Glutamatergic neuron (in vitro differentiated cells): ENCODE measurements around the gene ABCA1. TPM values are rescaled to one million over a fixed set of nuclear protein-coding genes. Genes with fewer than 3 reads are reported as not detected.
A peak's percentile ranks its signal among the peaks of the same experiment; 100 is the strongest.
"Not testable (repeated sequence)": the region's sequence is repeated elsewhere in the genome, so short reads cannot be mapped to it uniquely, and the experiment has no call there.

Source experiments
- DNase-seq: peaks from one replicate; pipeline ENCODE4 v3.0.0; 2022
- H3K27ac Mint-ChIP-seq: one replicate; pipeline ENCODE4 v1.8.0; 2020; ENCODE audit warnings: mild to moderate bottlenecking, mixed read lengths, inconsistent platforms; ENCODE audit not compliant: unreplicated experiment
- H3K27me3 Mint-ChIP-seq: one replicate; pipeline ENCODE4 v1.8.0; 2020; ENCODE audit warnings: mild to moderate bottlenecking, moderate library complexity, mixed read lengths, inconsistent platforms; ENCODE audit not compliant: unreplicated experiment
- H3K36me3 Mint-ChIP-seq: one replicate; pipeline ENCODE4 v1.8.0; 2020; ENCODE audit warnings: mild to moderate bottlenecking, mixed read lengths, inconsistent platforms; ENCODE audit not compliant: unreplicated experiment
- H3K4me1 Mint-ChIP-seq: one replicate; pipeline ENCODE4 v1.8.0; 2020; ENCODE audit warnings: mild to moderate bottlenecking, low read depth, mixed read lengths, inconsistent platforms; ENCODE audit not compliant: unreplicated experiment
- H3K4me3 Mint-ChIP-seq: one replicate; pipeline ENCODE4 v1.8.0; 2020; ENCODE audit warnings: mild to moderate bottlenecking, mixed read lengths, inconsistent platforms; ENCODE audit not compliant: unreplicated experiment
- H3K9me3 Mint-ChIP-seq: one replicate; pipeline ENCODE4 v1.8.0; 2020; ENCODE audit warnings: mild to moderate bottlenecking, moderate library complexity, mixed read lengths, inconsistent platforms; ENCODE audit not compliant: unreplicated experiment
- CTCF ChIP-seq: fragments of 200-600 bp; sonication (generic); IDR thresholded peaks from one replicate; pipeline ENCODE4 v1.5.0; 2021; ENCODE audit not compliant: partially characterized antibody, unreplicated experiment
- total RNA-seq: library from RNA; stranded (reverse); fragmentation: NEBNext Ultra II Directional; extraction: Animal tissue kit (Norgen Biotek cat#: 25700); gene quantifications from one replicate; pipeline ENCODE4 v1.2.1, GENCODE V29; 2021; ENCODE audit not compliant: unreplicated experiment

The ABCA1 gene
- total RNA-seq, 1 donor from 2014 or later: 146 TPM

GRCh38 chr9:104960662-104961061 is 32.7 kb upstream of the ABCA1 start:
- H3K27ac Mint-ChIP-seq: peak overlapping the region; percentile 98
- DNase-seq: peak; percentile 17
- H3K9me3 Mint-ChIP-seq: peaks cover 4% of the 10 kb centered on the region
- H3K36me3 Mint-ChIP-seq: no peaks in the 10 kb centered on the region
- no peaks in the 10 kb centered on the region for H3K27me3 Mint-ChIP-seq
- peaks cover 26% of the 10 kb centered on the region for H3K4me1 Mint-ChIP-seq
- H3K4me3 Mint-ChIP-seq: peak overlapping the region; percentile 86
- TF ChIP-seq CTCF: no peak

- H3K4me3 Mint-ChIP-seq: no peak overlapping the region
- TF ChIP-seq CTCF: no peak
- peaks cover 26% of the 10 kb centered on the region for H3K4me1 Mint-ChIP-seq
- no peak overlapping the region for H3K27ac Mint-ChIP-seq
- H3K9me3 Mint-ChIP-seq: peaks cover 4% of the 10 kb centered on the region
- no peak for DNase-seq
- no peaks in the 10 kb centered on the region for H3K36me3 Mint-ChIP-seq
- no peaks in the 10 kb centered on the region for H3K27me3 Mint-ChIP-seq
Measured at GRCh38 chr9:104958751-104959150, 30.8 kb upstream of the ABCA1 start.

GRCh38 chr9:104958006-104958405 is 30.1 kb upstream of the ABCA1 start:
- not testable (repeated sequence) for H3K9me3 Mint-ChIP-seq, H3K36me3 Mint-ChIP-seq, H3K27me3 Mint-ChIP-seq, H3K27ac Mint-ChIP-seq, H3K4me3 Mint-ChIP-seq, DNase-seq
- peaks cover 26% of the 10 kb centered on the region for H3K4me1 Mint-ChIP-seq

GRCh38 chr9:104951487-104951886 is 23.5 kb upstream of the ABCA1 start:
- TF ChIP-seq CTCF: no peak
- no peak overlapping the region for H3K4me3 Mint-ChIP-seq
- DNase-seq: no peak
- H3K9me3 Mint-ChIP-seq: no peaks in the 10 kb centered on the region
- peaks cover 1% of the 10 kb centered on the region for H3K4me1 Mint-ChIP-seq
- H3K27me3 Mint-ChIP-seq: peaks cover 2% of the 10 kb centered on the region
- no peaks in the 10 kb centered on the region for H3K36me3 Mint-ChIP-seq
- H3K27ac Mint-ChIP-seq: no peak overlapping the region

- peaks cover 2% of the 10 kb centered on the region for H3K27me3 Mint-ChIP-seq
- H3K9me3 Mint-ChIP-seq: no peaks in the 10 kb centered on the region
- H3K4me3 Mint-ChIP-seq: no peak overlapping the region
- no peak for TF ChIP-seq CTCF
- no peak overlapping the region for H3K27ac Mint-ChIP-seq
- H3K4me1 Mint-ChIP-seq: peaks cover 1% of the 10 kb centered on the region
- no peak for DNase-seq
- no peaks in the 10 kb centered on the region for H3K36me3 Mint-ChIP-seq
Measured at GRCh38 chr9:104950838-104951237, 22.9 kb upstream of the ABCA1 start.

GRCh38 chr9:104948277-104948676 is 20.3 kb upstream of the ABCA1 start:
- no peaks in the 10 kb centered on the region for H3K9me3 Mint-ChIP-seq
- peaks cover 1% of the 10 kb centered on the region for H3K4me1 Mint-ChIP-seq
- no peak overlapping the region for H3K27ac Mint-ChIP-seq
- no peak for DNase-seq
- H3K36me3 Mint-ChIP-seq: no peaks in the 10 kb centered on the region
- no peak overlapping the region for H3K4me3 Mint-ChIP-seq
- H3K27me3 Mint-ChIP-seq: peaks cover 2% of the 10 kb centered on the region
- TF ChIP-seq CTCF: no peak
